ENCODE results near the gene EPHA5.

GRCh38 chr4:65472531-65472930, 197.8 kb downstream of the EPHA5 start:
- TF ChIP-seq CTCF (IDR thresholded peaks at IDR 0.05) (no peak), EP300 (IDR thresholded peaks at IDR 0.05) (no peak)
